HepG2 (cell line): ENCODE results near the gene VSIG10L. TPM values are rescaled to one million over a fixed set of nuclear protein-coding genes. Genes with fewer than 3 reads are reported as not detected.

Experiments
- ATAC-seq: fragments of 200-7000 bp; cut with Tn5 transposase; 3 replicates; pipeline ENCODE4 v1.9.1; 2020; ENCODE audit warnings: mild to moderate bottlenecking, moderate library complexity
- BruUV-seq: library from RNA; stranded (reverse); fragments of 400-500 nt; replicated peaks from 2 replicates; lab custom pipeline; 2021; lab: Mats Ljungman, UMichigan
- CTCF ChIA-PET: fragments of 300-600 bp; formaldehyde crosslinking; extraction: SDS; loops from one replicate; lab custom pipeline; 2021; ENCODE audit warnings: low total read pairs, inconsistent platforms, low intra/inter-chr PET ratio; lab: Yijun Ruan, JAX
- POLR2A ChIA-PET: fragments of 350-600 bp; sonication (Branson Sonifier 250); formaldehyde crosslinking; loops from one replicate; lab custom pipeline; 2020; ENCODE audit warnings: antibody characterized with exemption, inconsistent platforms; lab: Yijun Ruan, JAX
- DNase-seq: peaks from one replicate; pipeline ENCODE4 v3.0.0-alpha.2; 2015; ENCODE audit warnings: low spot score
- FAIRE-seq: peaks from 3 replicates; lab custom pipeline; 2011; peaks lifted over from hg19 to GRCh38; lab: Jason Lieb, UNC
- H2AFZ ChIP-seq: one replicate; pipeline ENCODE4 v1.6.1; 2011; ENCODE audit warnings: low read length, inconsistent platforms
- H3K27ac ChIP-seq: fragments of 300-600 bp; 3 replicates; pipeline ENCODE4 v1.8.0; 2011; ENCODE audit warnings: mixed run types, mild to moderate bottlenecking, mixed read lengths, low read length, inconsistent platforms; ENCODE audit not compliant: insufficient read depth; ENCODE audit errors: extremely low read length
- H3K27me3 ChIP-seq, 2 experiments: fragments of 200-600 bp in 1 of 2; 2 replicates in 1 of 2; 3 replicates in 1 of 2; pipeline versions ENCODE4 v1.6.0 to v1.8.0; 2011; ENCODE audit warnings: low read length in 2 of 2, mild to moderate bottlenecking in 2 of 2, moderate library complexity in 2 of 2, inconsistent platforms in 1 of 2; ENCODE audit not compliant: insufficient read depth in 2 of 2, control insufficient read depth in 1 of 2
- H3K36me3 ChIP-seq, 2 experiments: fragments of 200-600 bp in 1 of 2; replicated peaks in 1 of 2; 2 replicates in 1 of 2; 3 replicates in 1 of 2; pipeline versions ENCODE4 v1.5.1 to v1.8.0; 2011; ENCODE audit warnings: low read length in 2 of 2, inconsistent platforms in 1 of 2; ENCODE audit not compliant: insufficient read depth in 2 of 2, control insufficient read depth in 1 of 2
- H3K4me1 ChIP-seq: 2 replicates; pipeline ENCODE4 v1.5.1; 2012; ENCODE audit warnings: low read length, inconsistent platforms; ENCODE audit not compliant: insufficient read depth
- H3K4me2 ChIP-seq: 2 replicates; pipeline ENCODE4 v1.6.0; 2011; ENCODE audit warnings: low read depth, low read length, inconsistent platforms
- H3K4me3 ChIP-seq, 3 experiments: fragments of 200-600 bp in 1 of 3; sonication (generic), shearing (Covaris generic) in 1 of 3; replicated peaks in 1 of 3; 2 replicates each; pipeline ENCODE4 v1.5.1; 2011 to 2016; ENCODE audit warnings: low read length in 3 of 3, inconsistent platforms in 2 of 3, low read depth in 2 of 3, mild to moderate bottlenecking in 2 of 3, control low read depth in 1 of 3, mixed read lengths in 1 of 3; ENCODE audit not compliant: insufficient read depth in 1 of 3
- H3K79me2 ChIP-seq: one replicate; pipeline ENCODE4 v1.6.1; 2011; ENCODE audit warnings: low read length, inconsistent platforms; ENCODE audit not compliant: insufficient read depth
- H3K9ac ChIP-seq: 2 replicates; pipeline ENCODE4 v1.6.0; 2011; ENCODE audit warnings: mild to moderate bottlenecking, low read depth, low read length, inconsistent platforms; ENCODE audit not compliant: insufficient read depth
- H3K9me3 ChIP-seq: 2 replicates; pipeline ENCODE4 v1.5.1; 2012; ENCODE audit warnings: mild to moderate bottlenecking, low read length
- H4K20me1 ChIP-seq: 2 replicates; pipeline ENCODE4 v1.6.0; 2011; ENCODE audit warnings: inconsistent platforms, mild to moderate bottlenecking, low read length, moderate library complexity; ENCODE audit not compliant: insufficient read depth
- ARNTL ChIP-seq: sonication (generic); formaldehyde crosslinking; IDR thresholded peaks from 2 replicates; pipeline ENCODE4 v1.4.0; 2020; ENCODE audit warnings: mild to moderate bottlenecking, missing genetic modification reagents
- CEBPZ ChIP-seq: IDR thresholded peaks from 2 replicates; pipeline ENCODE4 v1.6.1; 2012; ENCODE audit warnings: low read length, improper control_type of control experiment
- ELF4 ChIP-seq: sonication (generic); formaldehyde crosslinking; IDR thresholded peaks from 2 replicates; pipeline ENCODE4 v1.5.0; 2020; ENCODE audit warnings: missing genetic modification reagents, mild to moderate bottlenecking, moderate library complexity, borderline replicate concordance
- FOXK1 ChIP-seq: sonication (generic); formaldehyde crosslinking; IDR thresholded peaks from 2 replicates; pipeline ENCODE4 v1.4.0; 2020; ENCODE audit warnings: low read depth, missing genetic modification reagents, borderline replicate concordance
- GMEB1 ChIP-seq: sonication (generic); formaldehyde crosslinking; IDR thresholded peaks from 2 replicates; pipeline ENCODE4 v1.5.1; 2020; ENCODE audit warnings: missing genetic modification reagents, mild to moderate bottlenecking, borderline replicate concordance
- NR2F1 ChIP-seq, 2 experiments: fragments of 450-650 bp in 1 of 2; formaldehyde crosslinking in 1 of 2; IDR thresholded peaks; 2 replicates each; pipeline versions ENCODE4 v1.5.0 to v1.6.1; 2016 to 2020; ENCODE audit warnings: mild to moderate bottlenecking in 1 of 2, missing compliant biosample characterization in 1 of 2, missing genetic modification reagents in 1 of 2, moderate library complexity in 1 of 2
- PITX1 ChIP-seq: sonication (generic); formaldehyde crosslinking; IDR thresholded peaks from 2 replicates; pipeline ENCODE4 v1.5.1; 2020; ENCODE audit warnings: mild to moderate bottlenecking, missing genetic modification reagents
- RFX3 ChIP-seq: IDR thresholded peaks from 2 replicates; pipeline ENCODE4 v1.6.1; 2016; ENCODE audit warnings: missing biosample characterization, missing genetic modification reagents
- TFDP2 ChIP-seq: sonication (generic); formaldehyde crosslinking; IDR thresholded peaks from 2 replicates; pipeline ENCODE4 v1.4.0; 2020; ENCODE audit warnings: missing genetic modification reagents
- ZBTB34 ChIP-seq: sonication (generic); formaldehyde crosslinking; IDR thresholded peaks from 2 replicates; pipeline ENCODE4 v1.8.0; 2022; ENCODE audit warnings: mild to moderate bottlenecking, missing genetic modification reagents
- ZFP37 ChIP-seq: sonication (generic); formaldehyde crosslinking; IDR thresholded peaks from 2 replicates; pipeline ENCODE4 v1.4.0; 2020; ENCODE audit warnings: missing genetic modification reagents, borderline replicate concordance
- ZNF350 ChIP-seq: sonication (generic); formaldehyde crosslinking; IDR thresholded peaks from 2 replicates; pipeline ENCODE4 v1.4.0; 2020; ENCODE audit warnings: mild to moderate bottlenecking, low read depth, missing genetic modification reagents, borderline replicate concordance
- ZNF460 ChIP-seq: sonication (generic); formaldehyde crosslinking; IDR thresholded peaks from 2 replicates; pipeline ENCODE4 v1.5.1; 2020; ENCODE audit warnings: missing genetic modification reagents, mild to moderate bottlenecking, borderline replicate concordance
- ZNF629 ChIP-seq: sonication (generic); formaldehyde crosslinking; conservative IDR thresholded peaks from 2 replicates; pipeline ENCODE4 v1.5.0; 2020; ENCODE audit warnings: missing genetic modification reagents
- WGBS: methylation state at CpG from one replicate; pipeline ENCODE4 v1.1.6; 2017; ENCODE audit warnings: low lambda C conversion rate; 5-methylcytosine and 5-hydroxymethylcytosine counted together
- in situ Hi-C: cut with HindIII; loops from 2 replicates; pipeline ENCODE4 v1.10.0; 2017; ENCODE audit warnings: low pct_unique_long_range_greater_than_20kb; ENCODE audit not compliant: extremely low pct_ligation_motif_present
- intact Hi-C: fragments of 100-400 bp; cut with micrococcal nuclease; formaldehyde crosslinking; loops from one replicate; pipeline ENCODE4 v1.10.0; 2022; ENCODE audit not compliant: unreplicated experiment
- polyA plus RNA-seq, 8 experiments: library from polyadenylated mRNA; depleted of rRNA in 3 of 8; stranded (reverse) in 7 of 8; unstranded in 1 of 8; fragments of >200 nt; fragmentation: Illumina TruSeq in 4 of 8; extraction: Trizol in 4 of 8; gene quantifications; 2 replicates each; pipeline versions ENCODE4 v1.2.1 to v1.2.3, GENCODE V29; 2011 to 2016; ENCODE audit warnings: low read depth in 4 of 8, missing spikeins in 1 of 8, mixed read lengths in 1 of 8; ENCODE audit not compliant: insufficient read depth in 1 of 8
- total RNA-seq, 5 experiments: library from RNA; depleted of rRNA; stranded (reverse); fragments of >200 nt; fragmentation: Illumina TruSeq; extraction: Trizol; gene quantifications; 2 replicates each; pipeline ENCODE4 v1.2.3, GENCODE V29; 2016; ENCODE audit warnings: low read depth in 1 of 5
- TF ChIP-seq, protein P1 (sequence below): sonication (generic); formaldehyde crosslinking; IDR thresholded peaks from 2 replicates; pipeline ENCODE4 v1.4.0; 2020; ENCODE audit warnings: missing genetic modification reagents

VSIG10L gene
- total and polyA plus RNA-seq, 2 of the 13 experiments (the other 11 are each of a cell fraction or from before 2014, with no cell fraction given) = 2.7 to 8.5 TPM

GRCh38 chr19:51316688-51317087 is 25.3 kb downstream of the VSIG10L start:
- H3K9me3 ChIP-seq = no peaks in the 10 kb centered on the region
- in situ Hi-C loops (no loop called here), intact Hi-C loops (no loop called here)
- no peaks in the 10 kb centered on the region for H3K79me2 ChIP-seq
- no peak overlapping the region for H3K27ac ChIP-seq
- H3K9ac ChIP-seq = no peak overlapping the region
- no peaks in the 10 kb centered on the region for H4K20me1 ChIP-seq
- no peak overlapping the region for H2AFZ ChIP-seq
- DNase-seq = no peak
- no peak for FAIRE-seq
- H3K4me3 ChIP-seq = no peak overlapping the region
- CTCF ChIA-PET = no interaction called here
- no peak overlapping the region for H3K4me2 ChIP-seq
- no TSS peak for BruUV-seq
- H3K36me3 ChIP-seq = no peaks in the 10 kb centered on the region
- POLR2A ChIA-PET = no interaction called here
- peaks cover 18% of the 10 kb centered on the region for H3K4me1 ChIP-seq
- no peak for ATAC-seq
- H3K27me3 ChIP-seq = peaks cover 0 to 12% of the 10 kb centered on the region in 2 experiments; a peak in 3 of 5 replicates
- 26% methylated on average over 8 of the region's 8 CpGs for WGBS
- TF ChIP-seq ZNF629 (CRISPR knock-in tag) (no peak), NR2F1 (CRISPR knock-in tag; IDR thresholded peaks at IDR 0.05) (no peak), FOXK1 (CRISPR knock-in tag) (no peak), ZFP37 (no peak), ARNTL (CRISPR knock-in tag) (no peak), GMEB1 (CRISPR knock-in tag) (no peak), ZBTB34 (CRISPR knock-in tag) (no peak), ELF4 (CRISPR knock-in tag) (no peak), ZNF460 (CRISPR knock-in tag) (no peak), TFDP2 (CRISPR knock-in tag) (no peak), RFX3 (CRISPR knock-in tag) (no peak), ZNF350 (CRISPR knock-in tag) (no peak), CEBPZ (no peak), PITX1 (CRISPR knock-in tag) (no peak)
- TF ChIP-seq, protein P1, sequence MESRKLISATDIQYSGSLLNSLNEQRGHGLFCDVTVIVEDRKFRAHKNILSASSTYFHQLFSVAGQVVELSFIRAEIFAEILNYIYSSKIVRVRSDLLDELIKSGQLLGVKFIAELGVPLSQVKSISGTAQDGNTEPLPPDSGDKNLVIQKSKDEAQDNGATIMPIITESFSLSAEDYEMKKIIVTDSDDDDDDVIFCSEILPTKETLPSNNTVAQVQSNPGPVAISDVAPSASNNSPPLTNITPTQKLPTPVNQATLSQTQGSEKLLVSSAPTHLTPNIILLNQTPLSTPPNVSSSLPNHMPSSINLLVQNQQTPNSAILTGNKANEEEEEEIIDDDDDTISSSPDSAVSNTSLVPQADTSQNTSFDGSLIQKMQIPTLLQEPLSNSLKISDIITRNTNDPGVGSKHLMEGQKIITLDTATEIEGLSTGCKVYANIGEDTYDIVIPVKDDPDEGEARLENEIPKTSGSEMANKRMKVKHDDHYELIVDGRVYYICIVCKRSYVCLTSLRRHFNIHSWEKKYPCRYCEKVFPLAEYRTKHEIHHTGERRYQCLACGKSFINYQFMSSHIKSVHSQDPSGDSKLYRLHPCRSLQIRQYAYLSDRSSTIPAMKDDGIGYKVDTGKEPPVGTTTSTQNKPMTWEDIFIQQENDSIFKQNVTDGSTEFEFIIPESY (CRISPR knock-in tag) = no peak
